Fibroblast of gingiva (primary cell): ENCODE measurements around the gene LRRC49.

ENCODE experiments used
- DNase-seq: peaks from one replicate; pipeline ENCODE4 v3.0.0-alpha.2; 2011; ENCODE audit warnings: low read depth

Gene LRRC49

GRCh38 chr15:71092056-71092600, 199.5 kb downstream of the LRRC49 start:
- no peak for DNase-seq

- peak; percentile 23 for DNase-seq
Measured at GRCh38 chr15:71093054-71094024, 200.7 kb downstream of the LRRC49 start.

GRCh38 chr15:71094137-71094536, 201.5 kb downstream of the LRRC49 start:
- no peak for DNase-seq

- no peak for DNase-seq
Measured at GRCh38 chr15:71096676-71097075, 204.1 kb downstream of the LRRC49 start.

- DNase-seq = no peak
Measured at GRCh38 chr15:71097890-71098289, 205.3 kb downstream of the LRRC49 start.

- no peak for DNase-seq
Measured at GRCh38 chr15:71098920-71099319, 206.3 kb downstream of the LRRC49 start.
